Measurements from ENCODE around the gene MC2R. TPM values are rescaled to one million over a fixed set of nuclear protein-coding genes. Genes with fewer than 3 reads are reported as not detected.

Gene MC2R
- total RNA-seq, 1 donor from 2014 or later = not detected

DNA sequence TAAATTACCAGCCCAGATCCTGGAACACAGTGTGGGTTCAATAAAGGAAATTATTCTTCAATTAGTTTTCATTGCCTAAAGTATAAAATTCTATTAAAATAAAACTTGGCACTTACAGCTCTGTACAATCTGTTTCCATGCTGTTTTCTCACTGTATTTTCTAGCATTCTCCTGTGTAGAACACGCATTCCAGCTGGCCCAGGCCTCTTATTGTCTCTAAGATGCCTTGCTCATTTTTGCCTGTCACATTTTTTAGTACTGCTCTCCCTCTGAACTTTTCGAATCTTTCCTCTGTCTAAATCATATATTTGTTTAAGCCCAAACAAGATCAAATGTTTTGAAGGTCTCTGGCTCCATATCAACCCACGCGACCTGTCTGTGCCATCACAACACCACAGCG is 20.8 kb downstream of the MC2R start:
- Histone ChIP-seq H3K79me2 (ENCODE audit: low read depth) (no peaks in the 10 kb centered on the region), H3K36me3 (no peaks in the 10 kb centered on the region), H3F3A (ENCODE audit: low read depth) (no peaks in the 10 kb centered on the region), H3K9ac (no peak overlapping the region), H3K27me3 (no peaks in the 10 kb centered on the region), H3K27ac (no peak overlapping the region), H3K4me1 (peaks cover 10% of the 10 kb centered on the region), H3K4me3 (no peak overlapping the region), H3K4me2 (no peak overlapping the region), H4K20me1 (ENCODE audit: low read depth) (no peaks in the 10 kb centered on the region), H2AFZ (replicated peaks) (no peak overlapping the region), H3K9me3 (ENCODE audit: low read depth) (no peaks in the 10 kb centered on the region)
- no peaks in the 10 kb centered on the region for H3K36me3 Mint-ChIP-seq
- H3K4me1 Mint-ChIP-seq = peaks cover 42% of the 10 kb centered on the region
- no peak overlapping the region for H3K4me3 Mint-ChIP-seq
- H3K9me3 Mint-ChIP-seq = no peaks in the 10 kb centered on the region
- H3K27ac Mint-ChIP-seq = no peak overlapping the region
- no peak for TF ChIP-seq EZH2 (IDR thresholded peaks at IDR 0.05)
- TF ChIP-seq EZH2phosphoT487 (IDR thresholded peaks at IDR 0.05) = no peak
- TF ChIP-seq, protein P1, sequence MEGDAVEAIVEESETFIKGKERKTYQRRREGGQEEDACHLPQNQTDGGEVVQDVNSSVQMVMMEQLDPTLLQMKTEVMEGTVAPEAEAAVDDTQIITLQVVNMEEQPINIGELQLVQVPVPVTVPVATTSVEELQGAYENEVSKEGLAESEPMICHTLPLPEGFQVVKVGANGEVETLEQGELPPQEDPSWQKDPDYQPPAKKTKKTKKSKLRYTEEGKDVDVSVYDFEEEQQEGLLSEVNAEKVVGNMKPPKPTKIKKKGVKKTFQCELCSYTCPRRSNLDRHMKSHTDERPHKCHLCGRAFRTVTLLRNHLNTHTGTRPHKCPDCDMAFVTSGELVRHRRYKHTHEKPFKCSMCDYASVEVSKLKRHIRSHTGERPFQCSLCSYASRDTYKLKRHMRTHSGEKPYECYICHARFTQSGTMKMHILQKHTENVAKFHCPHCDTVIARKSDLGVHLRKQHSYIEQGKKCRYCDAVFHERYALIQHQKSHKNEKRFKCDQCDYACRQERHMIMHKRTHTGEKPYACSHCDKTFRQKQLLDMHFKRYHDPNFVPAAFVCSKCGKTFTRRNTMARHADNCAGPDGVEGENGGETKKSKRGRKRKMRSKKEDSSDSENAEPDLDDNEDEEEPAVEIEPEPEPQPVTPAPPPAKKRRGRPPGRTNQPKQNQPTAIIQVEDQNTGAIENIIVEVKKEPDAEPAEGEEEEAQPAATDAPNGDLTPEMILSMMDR (IDR thresholded peaks at IDR 0.05) = no peak
- DNase-seq (ENCODE audit: low spot score) = no peak
- H3K27me3 Mint-ChIP-seq (ENCODE audit: insufficient read depth, low read depth) = peaks cover 5% of the 10 kb centered on the region

DNA sequence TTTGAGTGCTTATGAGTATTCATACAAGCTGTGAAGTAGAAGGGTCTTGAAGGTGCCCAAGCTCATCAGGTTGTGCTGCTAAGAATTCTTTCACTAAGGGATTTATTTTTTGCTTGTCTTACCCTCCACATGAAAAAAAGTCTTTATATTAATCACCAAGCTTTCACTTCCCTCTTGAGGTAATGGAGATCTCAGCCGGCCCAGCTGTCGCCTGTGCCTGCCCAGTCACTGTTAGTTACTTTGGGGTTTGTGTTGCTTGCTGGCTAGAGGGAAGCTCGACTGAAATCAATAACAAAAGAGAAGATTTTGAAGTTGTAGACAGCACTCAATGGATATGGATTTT is 21.9 kb downstream of the MC2R start:
- Mint-ChIP-seq H3K27me3 (ENCODE audit: insufficient read depth, low read depth) (peaks cover 5% of the 10 kb centered on the region), H3K4me3 (no peak overlapping the region), H3K9me3 (no peaks in the 10 kb centered on the region), H3K36me3 (no peaks in the 10 kb centered on the region), H3K4me1 (peaks cover 52% of the 10 kb centered on the region), H3K27ac (no peak overlapping the region)
- Histone ChIP-seq H3F3A (ENCODE audit: low read depth) (no peaks in the 10 kb centered on the region), H3K79me2 (ENCODE audit: low read depth) (no peaks in the 10 kb centered on the region), H3K36me3 (no peaks in the 10 kb centered on the region), H3K9me3 (ENCODE audit: low read depth) (no peaks in the 10 kb centered on the region), H3K27me3 (no peaks in the 10 kb centered on the region), H3K9ac (no peak overlapping the region), H3K4me3 (no peak overlapping the region), H3K4me1 (peaks cover 11% of the 10 kb centered on the region), H3K27ac (no peak overlapping the region), H3K4me2 (no peak overlapping the region), H2AFZ (replicated peaks) (no peak overlapping the region), H4K20me1 (ENCODE audit: low read depth) (no peaks in the 10 kb centered on the region)
- TF ChIP-seq EZH2 (IDR thresholded peaks at IDR 0.05) (no peak), EZH2phosphoT487 (IDR thresholded peaks at IDR 0.05) (no peak)
- TF ChIP-seq, protein P1 (IDR thresholded peaks at IDR 0.05) = no peak
- no peak for DNase-seq (ENCODE audit: low spot score)

DNA sequence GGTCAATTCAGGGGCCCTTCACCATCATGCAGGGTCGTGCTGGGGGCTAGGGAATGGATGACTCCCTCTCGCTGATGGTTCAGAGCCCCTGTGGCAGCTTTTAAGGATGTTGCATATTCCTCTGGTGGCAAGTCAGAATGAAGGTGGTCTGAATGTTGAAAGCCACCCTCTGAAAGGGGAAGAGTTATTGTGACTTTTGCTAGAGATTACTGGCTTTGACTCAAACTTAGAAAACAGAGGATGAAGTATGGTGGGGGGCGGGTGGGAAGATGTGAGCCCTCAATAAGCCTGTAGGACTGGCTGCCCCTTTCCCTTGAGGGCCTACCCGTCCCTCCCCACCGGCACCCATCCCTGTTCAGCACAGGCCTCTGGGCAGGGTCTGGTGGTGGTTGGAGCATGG is 23.2 kb downstream of the MC2R start:
- H3K9ac ChIP-seq = no peak overlapping the region
- no peaks in the 10 kb centered on the region for H4K20me1 ChIP-seq (ENCODE audit: low read depth)

More for the DNA sequence above, 23.2 kb downstream of the MC2R start:
- H3K4me3 Mint-ChIP-seq = no peak overlapping the region
- Histone ChIP-seq H3K4me1 (peaks cover 11% of the 10 kb centered on the region), H3K79me2 (ENCODE audit: low read depth) (no peaks in the 10 kb centered on the region), H3K4me3 (no peak overlapping the region), H2AFZ (replicated peaks) (no peak overlapping the region), H3K9me3 (ENCODE audit: low read depth) (no peaks in the 10 kb centered on the region), H3K36me3 (no peaks in the 10 kb centered on the region), H3K27ac (no peak overlapping the region), H3K4me2 (no peak overlapping the region), H3F3A (ENCODE audit: low read depth) (no peaks in the 10 kb centered on the region), H3K27me3 (no peaks in the 10 kb centered on the region)
- no peaks in the 10 kb centered on the region for H3K36me3 Mint-ChIP-seq
- no peak for DNase-seq (ENCODE audit: low spot score)
- TF ChIP-seq, protein P1 (IDR thresholded peaks at IDR 0.05) = no peak
- H3K9me3 Mint-ChIP-seq = no peaks in the 10 kb centered on the region
- peaks cover 5% of the 10 kb centered on the region for H3K27me3 Mint-ChIP-seq (ENCODE audit: insufficient read depth, low read depth)
- H3K4me1 Mint-ChIP-seq = peaks cover 52% of the 10 kb centered on the region
- H3K27ac Mint-ChIP-seq = no peak overlapping the region

Data from neural progenitor cell (in vitro differentiated cells).